GM12892 (cell line): ENCODE results near the gene TMEM150A.

ENCODE experiments used
- DNase-seq: peaks from one replicate; pipeline ENCODE4 v3.0.0; 2011; ENCODE audit not compliant: insufficient read length
- FAIRE-seq: peaks from 2 replicates; lab custom pipeline; 2011; peaks lifted over from hg19 to GRCh38; lab: Jason Lieb, UNC
- POLR2A ChIP-seq: IDR thresholded peaks from 2 replicates; pipeline ENCODE4 v1.6.1; 2011; ENCODE audit warnings: low read depth, low read length, control low read depth
- POLR2AphosphoS5 ChIP-seq: IDR thresholded peaks from 2 replicates; pipeline ENCODE4 v1.6.1; 2011; ENCODE audit warnings: low read depth, low read length, control low read depth
- TAF1 ChIP-seq: IDR thresholded peaks from 2 replicates; pipeline ENCODE4 v1.6.1; 2011; ENCODE audit warnings: low read depth, mild to moderate bottlenecking, control low read depth, low read length, borderline replicate concordance

TMEM150A gene

DNA sequence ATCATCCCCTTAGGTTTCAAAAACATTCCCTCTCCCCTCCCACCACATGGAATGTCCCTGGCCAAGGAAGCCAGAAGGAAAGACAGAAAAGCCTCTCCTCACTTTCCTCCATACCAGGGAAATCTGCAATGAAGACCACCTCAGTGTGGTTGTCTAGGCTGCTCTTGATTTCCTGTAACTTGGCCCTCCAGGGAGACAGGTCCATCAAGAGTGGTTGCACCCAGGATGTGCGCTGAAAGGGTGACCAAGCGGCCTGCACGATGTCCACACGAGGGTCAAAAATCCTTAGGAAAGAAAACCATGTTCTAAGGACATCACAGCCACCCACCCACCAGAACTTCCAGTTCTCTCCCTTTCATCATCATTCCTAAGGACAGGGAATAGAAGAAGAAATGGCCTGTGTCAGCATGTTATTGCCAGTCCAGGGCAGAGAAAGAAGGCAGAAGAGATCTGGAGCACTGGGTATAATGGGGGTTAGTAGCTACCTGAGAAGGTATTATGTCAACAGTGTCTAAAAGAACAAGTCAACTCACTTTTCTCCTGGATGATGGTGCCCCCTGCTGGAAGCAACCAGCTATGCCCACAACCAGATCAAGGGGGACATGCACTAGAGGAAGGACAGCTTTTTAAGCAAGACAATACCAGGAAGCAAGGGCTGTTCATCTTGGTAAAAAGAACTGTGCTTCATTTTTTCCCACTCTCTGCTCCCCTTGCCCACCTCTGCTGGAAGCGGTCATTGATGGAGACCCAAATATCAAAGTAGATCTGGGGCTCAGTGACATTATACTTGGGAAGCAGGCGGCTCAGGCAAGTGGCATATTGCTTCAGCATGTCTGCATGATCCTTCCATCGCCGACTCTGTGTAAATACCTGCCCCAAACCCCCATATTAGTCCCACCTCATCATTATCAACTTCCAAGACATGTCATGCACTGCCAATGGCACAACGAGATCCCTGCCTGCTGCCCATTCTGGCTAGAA, 50.5 kb downstream of the TMEM150A start:
- TF ChIP-seq POLR2A: no peak
- TF ChIP-seq TAF1: 0 out of 2 replicates have a peak, but pooled peaks have one; percentile 6
- DNase-seq (peak; percentile 44), FAIRE-seq (peak; percentile 92)

DNA sequence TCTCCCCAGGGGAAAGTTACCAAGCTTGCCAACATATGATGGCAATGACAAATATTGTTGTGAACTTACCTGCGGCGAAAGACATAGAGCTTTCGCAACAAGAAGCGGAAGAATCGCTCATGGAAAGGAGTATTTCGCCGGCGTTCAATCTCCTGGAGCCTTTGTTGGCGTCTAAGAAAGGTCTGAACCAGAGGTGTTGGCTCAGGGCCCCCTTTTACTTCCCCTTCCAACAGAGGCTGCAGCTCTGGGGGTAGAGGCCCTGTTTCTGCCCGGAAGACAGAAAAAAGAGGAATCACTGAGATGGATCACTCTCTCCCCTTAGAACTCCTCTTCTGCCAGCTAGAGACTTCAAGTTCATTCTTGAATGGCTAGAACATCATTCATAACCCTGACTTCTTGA, 52.0 kb downstream of the TMEM150A start:
- TF ChIP-seq POLR2A (no peak), TAF1 (no peak), POLR2AphosphoS5 (no peak)
- FAIRE-seq (no peak), DNase-seq (no peak)

DNA sequence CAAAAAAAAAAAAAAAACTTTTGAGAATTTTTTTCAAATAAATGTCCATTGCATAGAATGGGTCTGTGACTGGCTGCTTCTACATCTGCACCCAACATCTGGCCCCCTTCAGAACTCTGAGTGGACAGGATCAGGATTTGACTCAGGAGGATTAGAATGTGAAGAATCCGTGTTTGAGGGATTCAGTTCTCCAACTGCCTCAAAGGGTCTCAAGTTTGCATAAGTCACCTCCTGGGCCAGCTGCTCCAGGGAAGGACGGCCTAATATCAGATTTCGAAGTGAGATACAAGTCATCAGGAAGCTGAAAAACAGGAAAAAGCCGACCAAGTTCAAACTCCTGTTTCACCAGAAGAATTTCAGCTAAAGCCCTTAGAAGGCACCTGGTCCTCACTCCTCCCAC, 52.7 kb downstream of the TMEM150A start:
- DNase-seq: no peak
- FAIRE-seq: no peak
- TF ChIP-seq POLR2A: no peak

DNA sequence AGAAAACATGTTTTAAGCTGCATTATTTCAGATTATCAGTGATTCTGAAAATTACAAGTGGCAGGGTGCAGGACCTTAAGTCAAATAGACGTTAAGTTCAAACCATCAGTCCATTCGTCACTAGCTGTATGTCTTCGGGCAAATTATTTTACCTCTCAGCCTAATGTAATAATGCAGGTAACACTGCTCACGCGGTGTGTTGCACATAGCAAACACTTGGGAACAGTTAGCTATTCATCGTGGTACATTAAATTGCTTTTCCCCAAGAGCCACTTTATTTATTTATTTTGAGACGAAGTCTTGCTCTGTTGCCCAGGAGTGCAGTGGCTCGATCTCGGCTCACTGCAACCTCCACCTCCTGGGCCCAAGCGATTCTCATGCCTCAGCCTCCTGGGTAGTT, 53.4 kb downstream of the TMEM150A start:
- DNase-seq (no peak), FAIRE-seq (no peak)
- no peak for TF ChIP-seq POLR2A
- TF ChIP-seq TAF1: no peak
- no peak for TF ChIP-seq POLR2AphosphoS5

DNA sequence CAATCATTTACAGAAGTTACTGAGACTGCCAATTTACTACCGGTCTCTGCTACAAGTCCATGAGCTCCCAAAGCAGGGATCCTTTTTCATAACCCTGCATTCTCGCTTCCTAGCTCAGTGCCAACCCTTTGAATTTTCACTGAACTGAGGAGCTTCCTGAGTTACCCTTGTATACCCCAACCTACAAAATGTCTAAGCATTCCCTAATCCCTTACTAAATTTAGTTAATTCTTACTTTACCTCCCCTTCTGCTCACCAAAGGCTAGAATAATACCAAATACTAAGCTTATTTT, 53.9 kb downstream of the TMEM150A start:
- FAIRE-seq (no peak), DNase-seq (no peak)
- TF ChIP-seq POLR2AphosphoS5: no peak
- TF ChIP-seq POLR2A: no peak
- TF ChIP-seq TAF1: no peak
